Measurements from ENCODE around the gene PFDN2.

- TF ChIP-seq CTCF (IDR thresholded peaks at IDR 0.05; ENCODE audit: low read depth, low read length) (no peak), EZH2phosphoT487 (IDR thresholded peaks at IDR 0.05; ENCODE audit: low read depth) (no peak)
Measured at GRCh38 chr1:161106431-161106830, 11.4 kb downstream of the PFDN2 start.
